ENCODE results near the gene TRIP13.

DNA sequence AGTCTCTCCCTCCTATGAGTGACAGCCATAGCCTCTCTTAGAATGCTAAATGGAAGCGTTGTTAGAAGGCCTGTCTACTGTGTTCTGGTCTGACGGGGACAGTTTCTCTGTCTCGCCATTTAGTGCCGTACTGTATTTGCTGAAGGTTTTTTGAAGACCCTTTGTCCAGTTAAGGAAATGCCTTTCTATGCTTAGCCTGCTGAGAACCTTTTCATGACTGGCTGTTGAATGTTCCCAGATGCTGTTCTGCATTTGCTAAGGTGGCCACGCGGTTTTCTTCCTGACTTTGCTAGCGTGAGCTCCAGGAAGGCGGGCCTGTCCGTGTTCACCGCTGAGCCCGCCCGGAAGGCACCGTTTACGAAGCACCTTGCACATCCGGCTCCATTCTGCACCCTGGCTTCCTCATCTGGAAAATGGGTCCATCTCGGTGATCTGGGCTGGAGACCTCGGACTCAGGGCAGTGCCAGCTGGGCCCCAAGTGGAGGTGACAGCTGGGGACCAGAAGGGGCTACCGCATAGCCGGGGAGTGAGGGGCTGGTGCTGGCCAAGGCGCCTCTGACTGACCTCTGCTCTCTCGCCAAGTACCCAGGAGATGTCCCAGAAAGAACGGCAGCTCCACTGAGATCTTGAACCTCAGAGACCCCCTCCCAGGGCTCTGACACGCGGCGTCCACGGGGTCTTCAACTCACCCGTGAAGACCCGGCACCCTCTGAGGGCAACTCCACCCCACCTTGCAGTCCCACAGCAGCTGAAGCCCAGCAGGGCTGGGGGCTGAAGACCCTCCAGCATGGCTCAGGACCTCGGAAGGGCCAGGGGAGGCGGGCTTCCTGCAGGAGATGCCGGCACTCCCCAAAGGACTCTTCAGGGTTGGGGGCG, 63.4 kb downstream of the TRIP13 start:
- TF ChIP-seq POLR2A (IDR thresholded peaks at IDR 0.05) = no peak
- no peak for TF ChIP-seq CTCF (IDR thresholded peaks at IDR 0.05)
- no peak for TF ChIP-seq POLR2AphosphoS5 (IDR thresholded peaks at IDR 0.05)
